ENCODE data around the gene SPR.

SPR gene

GRCh38 chr2:72924353-72925240 lies 37.4 kb downstream of the SPR start:
- no peak overlapping the region for H3K9ac ChIP-seq (ENCODE audit: insufficient read length)
- H3K36me3 ChIP-seq (ENCODE audit: insufficient read depth, low read length), result no peaks in the 10 kb centered on the region
- DNase-seq (ENCODE audit: low read depth, low spot score), result no peak
- H3K4me3 ChIP-seq, result no peak overlapping the region
- TF ChIP-seq FOXP2 (optimal IDR thresholded peaks at IDR 0.05; ENCODE audit: control extremely low read depth, extremely low read length, insufficient read depth) (no peak), POLR2AphosphoS5 (IDR thresholded peaks at IDR 0.05; ENCODE audit: borderline replicate concordance, low read depth, low read length) (no peak), EZH2 (IDR thresholded peaks at IDR 0.05) (no peak)
- no peak overlapping the region for H3K27ac ChIP-seq
- no peaks in the 10 kb centered on the region for H3K9me3 ChIP-seq (ENCODE audit: low read depth, low read length)

- Histone ChIP-seq H3K4me3 (no peak overlapping the region), H3K36me3 (ENCODE audit: insufficient read depth, low read length) (no peaks in the 10 kb centered on the region), H3K9ac (ENCODE audit: insufficient read length) (no peak overlapping the region), H3K9me3 (ENCODE audit: low read depth, low read length) (no peaks in the 10 kb centered on the region), H3K27ac (no peak overlapping the region)
- DNase-seq (ENCODE audit: low read depth, low spot score), result no peak
- no peak for TF ChIP-seq POLR2AphosphoS5 (IDR thresholded peaks at IDR 0.05; ENCODE audit: borderline replicate concordance, low read depth, low read length)
- no peak for TF ChIP-seq EZH2 (IDR thresholded peaks at IDR 0.05)
- no peak for TF ChIP-seq FOXP2 (optimal IDR thresholded peaks at IDR 0.05; ENCODE audit: control extremely low read depth, extremely low read length, insufficient read depth)
These were observed 38.2 kb downstream of the SPR start for GRCh38 chr2:72925328-72925943.

GRCh38 chr2:72926368-72926767 lies 39.2 kb downstream of the SPR start:
- no peak overlapping the region for H3K9ac ChIP-seq (ENCODE audit: insufficient read length)
- no peaks in the 10 kb centered on the region for H3K9me3 ChIP-seq (ENCODE audit: low read depth, low read length)
- no peaks in the 10 kb centered on the region for H3K36me3 ChIP-seq (ENCODE audit: insufficient read depth, low read length)
- no peak for TF ChIP-seq FOXP2 (optimal IDR thresholded peaks at IDR 0.05; ENCODE audit: control extremely low read depth, extremely low read length, insufficient read depth)
- H3K27ac ChIP-seq, result no peak overlapping the region
- H3K4me3 ChIP-seq, result no peak overlapping the region
- DNase-seq (ENCODE audit: low read depth, low spot score), result no peak

- no peak for DNase-seq (ENCODE audit: low read depth, low spot score)
- no peak overlapping the region for H3K4me3 ChIP-seq
- H3K9me3 ChIP-seq (ENCODE audit: low read depth, low read length), result no peaks in the 10 kb centered on the region
- no peak overlapping the region for H3K9ac ChIP-seq (ENCODE audit: insufficient read length)
- no peak overlapping the region for H3K27ac ChIP-seq
- no peaks in the 10 kb centered on the region for H3K36me3 ChIP-seq (ENCODE audit: insufficient read depth, low read length)
- no peak for TF ChIP-seq FOXP2 (optimal IDR thresholded peaks at IDR 0.05; ENCODE audit: control extremely low read depth, extremely low read length, insufficient read depth)
- no peak for TF ChIP-seq POLR2AphosphoS5 (IDR thresholded peaks at IDR 0.05; ENCODE audit: borderline replicate concordance, low read depth, low read length)
- TF ChIP-seq EZH2 (IDR thresholded peaks at IDR 0.05), result no peak
These were observed 39.7 kb downstream of the SPR start for GRCh38 chr2:72926811-72927465.

- Histone ChIP-seq H3K36me3 (ENCODE audit: insufficient read depth, low read length) (no peaks in the 10 kb centered on the region), H3K27ac (no peak overlapping the region), H3K9me3 (ENCODE audit: low read depth, low read length) (no peaks in the 10 kb centered on the region), H3K9ac (ENCODE audit: insufficient read length) (no peak overlapping the region), H3K4me3 (no peak overlapping the region)
- no peak for DNase-seq (ENCODE audit: low read depth, low spot score)
- TF ChIP-seq POLR2AphosphoS5 (IDR thresholded peaks at IDR 0.05; ENCODE audit: borderline replicate concordance, low read depth, low read length) (no peak), FOXP2 (optimal IDR thresholded peaks at IDR 0.05; ENCODE audit: control extremely low read depth, extremely low read length, insufficient read depth) (no peak), EZH2 (IDR thresholded peaks at IDR 0.05) (no peak)
These were observed 40.7 kb downstream of the SPR start for GRCh38 chr2:72927619-72928550.

GRCh38 chr2:72929010-72929409 lies 41.8 kb downstream of the SPR start:
- no peak for TF ChIP-seq FOXP2 (optimal IDR thresholded peaks at IDR 0.05; ENCODE audit: control extremely low read depth, extremely low read length, insufficient read depth)
- H3K4me3 ChIP-seq, result no peak overlapping the region
- no peaks in the 10 kb centered on the region for H3K36me3 ChIP-seq (ENCODE audit: insufficient read depth, low read length)
- H3K9me3 ChIP-seq (ENCODE audit: low read depth, low read length), result no peaks in the 10 kb centered on the region
- no peak for DNase-seq (ENCODE audit: low read depth, low spot score)
- H3K9ac ChIP-seq (ENCODE audit: insufficient read length), result no peak overlapping the region
- H3K27ac ChIP-seq, result no peak overlapping the region

GRCh38 chr2:72931280-72931910 lies 44.2 kb downstream of the SPR start:
- H3K9ac ChIP-seq (ENCODE audit: insufficient read length), result no peak overlapping the region
- H3K36me3 ChIP-seq (ENCODE audit: insufficient read depth, low read length), result no peaks in the 10 kb centered on the region
- H3K4me3 ChIP-seq, result no peak overlapping the region
- no peaks in the 10 kb centered on the region for H3K9me3 ChIP-seq (ENCODE audit: low read depth, low read length)
- DNase-seq (ENCODE audit: low read depth, low spot score), result no peak
- no peak overlapping the region for H3K27ac ChIP-seq
- TF ChIP-seq FOXP2 (optimal IDR thresholded peaks at IDR 0.05; ENCODE audit: control extremely low read depth, extremely low read length, insufficient read depth) (no peak), POLR2AphosphoS5 (IDR thresholded peaks at IDR 0.05; ENCODE audit: borderline replicate concordance, low read depth, low read length) (no peak), EZH2 (IDR thresholded peaks at IDR 0.05) (no peak)
